Measurements from ENCODE around the gene LTBR. TPM values are rescaled to one million over a fixed set of nuclear protein-coding genes. Genes with fewer than 3 reads are reported as not detected.

The LTBR gene
- total and polyA plus RNA-seq, 10 of the 15 experiments (the other 5 are each of a cell fraction or from before 2014, with no cell fraction given) = 0.24 to 0.44 TPM; not detected in 8

DNA sequence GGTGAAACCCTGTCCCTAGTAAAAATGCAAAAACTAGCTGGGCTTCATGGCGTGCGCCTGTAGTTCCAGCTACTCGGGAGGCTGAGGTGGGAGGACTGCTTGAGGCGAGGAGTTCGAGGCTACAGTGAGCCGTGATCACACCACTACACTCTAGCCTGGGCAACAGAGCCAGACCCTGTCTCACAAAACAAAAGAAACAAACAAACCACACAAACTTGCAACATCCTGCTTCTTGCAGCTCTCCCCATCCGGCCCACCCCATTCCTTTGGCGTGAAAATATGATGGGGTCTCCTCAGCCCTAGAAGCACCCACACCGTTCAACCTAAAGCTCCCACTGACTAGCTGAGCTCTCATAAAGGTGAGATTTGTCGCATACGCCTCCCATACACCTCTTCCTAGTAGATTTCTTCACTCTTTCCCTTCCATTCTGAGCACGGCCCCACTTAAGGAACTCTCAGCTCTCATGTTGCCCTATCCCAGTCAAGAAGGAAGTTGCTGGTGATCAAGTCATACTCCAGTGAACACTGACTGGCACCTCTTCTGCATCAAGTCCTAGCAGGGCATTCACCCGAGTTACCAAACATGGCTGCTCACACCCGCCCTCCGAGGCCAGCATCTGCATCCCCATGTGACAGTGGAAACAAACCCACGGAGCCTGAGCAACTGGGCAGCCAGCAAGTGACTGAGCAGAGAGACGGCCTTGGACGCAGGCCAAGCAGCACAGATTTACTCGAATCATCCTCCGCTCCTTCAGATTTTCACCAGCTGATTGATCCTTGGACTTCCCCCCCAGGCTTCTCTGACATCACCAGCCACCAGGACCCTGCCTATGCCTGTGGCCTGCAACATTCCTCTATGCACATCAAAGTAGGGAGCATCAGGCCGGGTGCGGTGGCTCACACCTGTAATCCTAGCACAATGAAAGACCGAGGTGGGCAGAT is 41.9 kb downstream of the LTBR start (continued):
- TF ChIP-seq, protein P1, sequence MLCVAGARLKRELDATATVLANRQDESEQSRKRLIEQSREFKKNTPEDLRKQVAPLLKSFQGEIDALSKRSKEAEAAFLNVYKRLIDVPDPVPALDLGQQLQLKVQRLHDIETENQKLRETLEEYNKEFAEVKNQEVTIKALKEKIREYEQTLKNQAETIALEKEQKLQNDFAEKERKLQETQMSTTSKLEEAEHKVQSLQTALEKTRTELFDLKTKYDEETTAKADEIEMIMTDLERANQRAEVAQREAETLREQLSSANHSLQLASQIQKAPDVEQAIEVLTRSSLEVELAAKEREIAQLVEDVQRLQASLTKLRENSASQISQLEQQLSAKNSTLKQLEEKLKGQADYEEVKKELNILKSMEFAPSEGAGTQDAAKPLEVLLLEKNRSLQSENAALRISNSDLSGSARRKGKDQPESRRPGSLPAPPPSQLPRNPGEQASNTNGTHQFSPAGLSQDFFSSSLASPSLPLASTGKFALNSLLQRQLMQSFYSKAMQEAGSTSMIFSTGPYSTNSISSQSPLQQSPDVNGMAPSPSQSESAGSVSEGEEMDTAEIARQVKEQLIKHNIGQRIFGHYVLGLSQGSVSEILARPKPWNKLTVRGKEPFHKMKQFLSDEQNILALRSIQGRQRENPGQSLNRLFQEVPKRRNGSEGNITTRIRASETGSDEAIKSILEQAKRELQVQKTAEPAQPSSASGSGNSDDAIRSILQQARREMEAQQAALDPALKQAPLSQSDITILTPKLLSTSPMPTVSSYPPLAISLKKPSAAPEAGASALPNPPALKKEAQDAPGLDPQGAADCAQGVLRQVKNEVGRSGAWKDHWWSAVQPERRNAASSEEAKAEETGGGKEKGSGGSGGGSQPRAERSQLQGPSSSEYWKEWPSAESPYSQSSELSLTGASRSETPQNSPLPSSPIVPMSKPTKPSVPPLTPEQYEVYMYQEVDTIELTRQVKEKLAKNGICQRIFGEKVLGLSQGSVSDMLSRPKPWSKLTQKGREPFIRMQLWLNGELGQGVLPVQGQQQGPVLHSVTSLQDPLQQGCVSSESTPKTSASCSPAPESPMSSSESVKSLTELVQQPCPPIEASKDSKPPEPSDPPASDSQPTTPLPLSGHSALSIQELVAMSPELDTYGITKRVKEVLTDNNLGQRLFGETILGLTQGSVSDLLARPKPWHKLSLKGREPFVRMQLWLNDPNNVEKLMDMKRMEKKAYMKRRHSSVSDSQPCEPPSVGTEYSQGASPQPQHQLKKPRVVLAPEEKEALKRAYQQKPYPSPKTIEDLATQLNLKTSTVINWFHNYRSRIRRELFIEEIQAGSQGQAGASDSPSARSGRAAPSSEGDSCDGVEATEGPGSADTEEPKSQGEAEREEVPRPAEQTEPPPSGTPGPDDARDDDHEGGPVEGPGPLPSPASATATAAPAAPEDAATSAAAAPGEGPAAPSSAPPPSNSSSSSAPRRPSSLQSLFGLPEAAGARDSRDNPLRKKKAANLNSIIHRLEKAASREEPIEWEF (IDR thresholded peaks at IDR 0.05; ENCODE audit: insufficient replicate concordance, low read depth, low read length) = no peak
- TF ChIP-seq GATAD2B (conservative IDR thresholded peaks at IDR 0.05; ENCODE audit: low read depth) (no peak; the same call in 1 of the 2 replicates), ZNF274 (IDR thresholded peaks at IDR 0.05; ENCODE audit: insufficient read depth, insufficient read length) (no peak), HDAC6 (IDR thresholded peaks at IDR 0.05; ENCODE audit: unreplicated experiment) (no peak), ZNF24 (IDR thresholded peaks at IDR 0.05) (no peak), SUPT20H (IDR thresholded peaks at IDR 0.05; ENCODE audit: borderline replicate concordance, control insufficient read depth, low read depth, low read length) (no peak), ESRRA (IDR thresholded peaks at IDR 0.05; ENCODE audit: low read length) (no peak), NFIC (IDR thresholded peaks at IDR 0.05; ENCODE audit: low read depth, low read length) (no peak), ZNF384 (IDR thresholded peaks at IDR 0.05; ENCODE audit: borderline replicate concordance, low read depth, low read length) (no peak), TCF3 (IDR thresholded peaks at IDR 0.05; ENCODE audit: borderline replicate concordance, insufficient read depth, low read depth, low read length) (no peak), CEBPB (IDR thresholded peaks at IDR 0.05; ENCODE audit: borderline replicate concordance in 1 of 2, low read depth in 2 of 2, low read length in 2 of 2) (no peak), TAF1 (IDR thresholded peaks at IDR 0.05; ENCODE audit: borderline replicate concordance, low read depth, low read length) (no peak), SUZ12 (IDR thresholded peaks at IDR 0.05; ENCODE audit: unreplicated experiment) (no peak), IRF5 (IDR thresholded peaks at IDR 0.05; ENCODE audit: borderline replicate concordance) (no peak), CHD1 (IDR thresholded peaks at IDR 0.05; ENCODE audit: low read depth, low read length) (no peak), RAD51 (IDR thresholded peaks at IDR 0.05) (0 out of 2 replicates have a peak, but pooled peaks have one; percentile 38), SPI1 (IDR thresholded peaks at IDR 0.05; ENCODE audit: borderline replicate concordance, insufficient read depth, low read depth, low read length) (no peak), POLR2AphosphoS2 (IDR thresholded peaks at IDR 0.05; ENCODE audit: low read depth, low read length) (no peak)
- TF ChIP-seq, protein P2, sequence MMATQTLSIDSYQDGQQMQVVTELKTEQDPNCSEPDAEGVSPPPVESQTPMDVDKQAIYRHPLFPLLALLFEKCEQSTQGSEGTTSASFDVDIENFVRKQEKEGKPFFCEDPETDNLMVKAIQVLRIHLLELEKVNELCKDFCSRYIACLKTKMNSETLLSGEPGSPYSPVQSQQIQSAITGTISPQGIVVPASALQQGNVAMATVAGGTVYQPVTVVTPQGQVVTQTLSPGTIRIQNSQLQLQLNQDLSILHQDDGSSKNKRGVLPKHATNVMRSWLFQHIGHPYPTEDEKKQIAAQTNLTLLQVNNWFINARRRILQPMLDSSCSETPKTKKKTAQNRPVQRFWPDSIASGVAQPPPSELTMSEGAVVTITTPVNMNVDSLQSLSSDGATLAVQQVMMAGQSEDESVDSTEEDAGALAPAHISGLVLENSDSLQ (IDR thresholded peaks at IDR 0.05) = peak; percentile 94
- TF ChIP-seq, protein P3, sequence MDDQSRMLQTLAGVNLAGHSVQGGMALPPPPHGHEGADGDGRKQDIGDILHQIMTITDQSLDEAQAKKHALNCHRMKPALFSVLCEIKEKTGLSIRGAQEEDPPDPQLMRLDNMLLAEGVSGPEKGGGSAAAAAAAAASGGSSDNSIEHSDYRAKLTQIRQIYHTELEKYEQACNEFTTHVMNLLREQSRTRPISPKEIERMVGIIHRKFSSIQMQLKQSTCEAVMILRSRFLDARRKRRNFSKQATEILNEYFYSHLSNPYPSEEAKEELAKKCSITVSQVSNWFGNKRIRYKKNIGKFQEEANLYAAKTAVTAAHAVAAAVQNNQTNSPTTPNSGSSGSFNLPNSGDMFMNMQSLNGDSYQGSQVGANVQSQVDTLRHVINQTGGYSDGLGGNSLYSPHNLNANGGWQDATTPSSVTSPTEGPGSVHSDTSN (IDR thresholded peaks at IDR 0.05; ENCODE audit: insufficient replicate concordance, low read depth, low read length) = peak; percentile 71

Measured in GM12878 (cell line).